Measurements from ENCODE around the gene OST4.
A peak's percentile ranks its signal among the peaks of the same experiment; 100 is the strongest.

OST4 gene

GRCh38 chr2:27073782-27074181, 2.3 kb upstream of the OST4 start:
- H2AK5ac ChIP-seq (ENCODE audit: low read length) = peak overlapping the region; percentile 58
- H3K4me3 ChIP-seq (ENCODE audit: low read length) = no peak overlapping the region
- H3K36me3 ChIP-seq (ENCODE audit: control insufficient read depth, insufficient read depth, low read length) = peaks cover 2% of the 10 kb centered on the region
- no peak overlapping the region for H3K18ac ChIP-seq (ENCODE audit: low read length)
- H3K27ac ChIP-seq (ENCODE audit: low read depth, low read length) = no peak overlapping the region
- no peak overlapping the region for H4K5ac ChIP-seq (ENCODE audit: low read length)
- no peak for DNase-seq
- no peak overlapping the region for H2BK15ac ChIP-seq (replicated peaks; ENCODE audit: low read depth)
- peaks cover 17% of the 10 kb centered on the region for H3K79me2 ChIP-seq (ENCODE audit: control insufficient read depth, insufficient read depth, low read length)
- peaks cover 21% of the 10 kb centered on the region for H3K79me1 ChIP-seq (ENCODE audit: low read length)
- H3K27me3 ChIP-seq (ENCODE audit: insufficient read depth, low read length, poor library complexity) = no peaks in the 10 kb centered on the region
- no peak overlapping the region for H3K23ac ChIP-seq (ENCODE audit: low read length)
- peaks cover 2% of the 10 kb centered on the region for H3K4me1 ChIP-seq (ENCODE audit: control insufficient read depth, low read depth, low read length)
- H3K9ac ChIP-seq (ENCODE audit: low read length) = no peak overlapping the region
- no peak overlapping the region for H4K8ac ChIP-seq (ENCODE audit: low read depth, low read length)
- no CpG with 5 or more reads among the region's 2 CpGs for WGBS (ENCODE audit: extremely low coverage, insufficient coverage, low lambda C conversion rate)
- H3K4me2 ChIP-seq (ENCODE audit: low read length) = no peak overlapping the region
- no peak overlapping the region for H3K4ac ChIP-seq (ENCODE audit: low read depth, low read length)
- H2BK120ac ChIP-seq (ENCODE audit: low read depth, low read length) = no peak overlapping the region
- H3K56ac ChIP-seq (ENCODE audit: low read length) = peak overlapping the region; percentile 25
- no peak overlapping the region for H2BK5ac ChIP-seq (ENCODE audit: low read length)

- peaks cover 4% of the 10 kb centered on the region for H3K36me3 ChIP-seq (ENCODE audit: control insufficient read depth, insufficient read depth, low read length)
- H4K5ac ChIP-seq (ENCODE audit: low read length) = no peak overlapping the region
- H3K79me1 ChIP-seq (ENCODE audit: low read length) = peaks cover 24% of the 10 kb centered on the region
- no peak overlapping the region for H4K8ac ChIP-seq (ENCODE audit: low read depth, low read length)
- H3K56ac ChIP-seq (ENCODE audit: low read length) = peak overlapping the region; percentile 98
- DNase-seq = no peak
- H3K27ac ChIP-seq (ENCODE audit: low read depth, low read length) = peak overlapping the region; percentile 92
- peak overlapping the region; percentile 88 for H3K9ac ChIP-seq (ENCODE audit: low read length)
- H3K18ac ChIP-seq (ENCODE audit: low read length) = peak overlapping the region; percentile 41
- H3K4me3 ChIP-seq (ENCODE audit: low read length) = no peak overlapping the region
- no peak overlapping the region for H2BK120ac ChIP-seq (ENCODE audit: low read depth, low read length)
- no peak overlapping the region for H2AK5ac ChIP-seq (ENCODE audit: low read length)
- H3K4me2 ChIP-seq (ENCODE audit: low read length) = no peak overlapping the region
- no CpG with 5 or more reads among the region's 5 CpGs for WGBS (ENCODE audit: extremely low coverage, insufficient coverage, low lambda C conversion rate)
- H3K4ac ChIP-seq (ENCODE audit: low read depth, low read length) = no peak overlapping the region
- H3K79me2 ChIP-seq (ENCODE audit: control insufficient read depth, insufficient read depth, low read length) = peaks cover 17% of the 10 kb centered on the region
- H3K27me3 ChIP-seq (ENCODE audit: insufficient read depth, low read length, poor library complexity) = no peaks in the 10 kb centered on the region
- no peak overlapping the region for H2BK15ac ChIP-seq (replicated peaks; ENCODE audit: low read depth)
- H2BK5ac ChIP-seq (ENCODE audit: low read length) = no peak overlapping the region
- peaks cover 2% of the 10 kb centered on the region for H3K4me1 ChIP-seq (ENCODE audit: control insufficient read depth, low read depth, low read length)
- no peak overlapping the region for H3K23ac ChIP-seq (ENCODE audit: low read length)
These were observed 1.5 kb upstream of the OST4 start for GRCh38 chr2:27072920-27073319.

GRCh38 chr2:27071990-27072830, 756 bp upstream of the OST4 start:
- Histone ChIP-seq H3K4me3 (ENCODE audit: low read length) (peak overlapping the region; percentile 71), H2BK5ac (ENCODE audit: low read length) (peak overlapping the region; percentile 87), H3K79me2 (ENCODE audit: control insufficient read depth, insufficient read depth, low read length) (peaks cover 17% of the 10 kb centered on the region), H4K8ac (ENCODE audit: low read depth, low read length) (peak overlapping the region; percentile 78), H3K27ac (ENCODE audit: low read depth, low read length) (peak overlapping the region; percentile 92), H3K79me1 (ENCODE audit: low read length) (peaks cover 24% of the 10 kb centered on the region), H3K4ac (ENCODE audit: low read depth, low read length) (peak overlapping the region; percentile 56), H2AK5ac (ENCODE audit: low read length) (no peak overlapping the region), H2BK120ac (ENCODE audit: low read depth, low read length) (peak overlapping the region; percentile 3), H3K4me1 (ENCODE audit: control insufficient read depth, low read depth, low read length) (peaks cover 2% of the 10 kb centered on the region), H3K9ac (ENCODE audit: low read length) (peak overlapping the region; percentile 88), H3K27me3 (ENCODE audit: insufficient read depth, low read length, poor library complexity) (no peaks in the 10 kb centered on the region), H3K36me3 (ENCODE audit: control insufficient read depth, insufficient read depth, low read length) (peaks cover 4% of the 10 kb centered on the region), H3K56ac (ENCODE audit: low read length) (peak overlapping the region; percentile 98), H4K5ac (ENCODE audit: low read length) (no peak overlapping the region), H2BK15ac (replicated peaks; ENCODE audit: low read depth) (no peak overlapping the region), H3K18ac (ENCODE audit: low read length) (peak overlapping the region; percentile 41), H3K23ac (ENCODE audit: low read length) (peak overlapping the region; percentile 100), H3K4me2 (ENCODE audit: low read length) (peak overlapping the region; percentile 92)
- no CpG with 5 or more reads among the region's 34 CpGs for WGBS (ENCODE audit: extremely low coverage, insufficient coverage, low lambda C conversion rate)
- DNase-seq = peak; percentile 74

DNA sequence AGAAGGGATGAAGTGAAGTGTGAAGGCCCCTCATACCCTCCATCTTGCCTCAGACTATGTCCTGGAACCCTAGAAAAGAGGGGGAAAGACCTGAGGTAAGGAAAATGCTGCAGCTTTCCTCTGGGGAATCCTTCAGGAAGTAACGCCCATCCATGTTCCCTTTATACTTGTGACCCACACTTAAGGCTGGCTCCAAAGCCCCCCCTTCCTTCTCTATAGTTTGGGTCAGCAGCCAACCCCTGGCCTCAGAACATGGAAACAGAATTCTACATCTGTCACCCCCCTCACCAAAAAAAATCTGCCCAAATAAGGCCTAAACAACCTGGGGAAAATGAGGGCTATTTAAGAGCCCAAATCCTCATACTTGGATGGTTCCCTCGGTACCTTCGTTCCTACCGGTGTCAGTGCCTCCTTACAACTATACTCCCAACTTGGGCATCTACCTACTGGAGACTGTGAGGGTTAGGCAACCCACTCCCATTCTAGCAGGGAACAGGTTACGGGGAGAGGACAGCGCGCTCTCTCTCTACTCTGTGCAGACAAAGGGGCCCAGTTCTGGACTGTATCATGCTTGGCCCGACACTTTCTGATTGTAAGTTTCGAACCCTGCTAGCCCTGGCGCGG, 689 bp downstream of the OST4 start:
- Histone ChIP-seq H3K18ac (ENCODE audit: low read length) (peak overlapping the region; percentile 77), H3K4me3 (ENCODE audit: low read length) (peak overlapping the region; percentile 96), H2AK5ac (ENCODE audit: low read length) (peak overlapping the region; percentile 64), H3K79me1 (ENCODE audit: low read length) (peaks cover 24% of the 10 kb centered on the region), H2BK5ac (ENCODE audit: low read length) (peak overlapping the region; percentile 17), H3K79me2 (ENCODE audit: control insufficient read depth, insufficient read depth, low read length) (peaks cover 17% of the 10 kb centered on the region), H3K4me2 (ENCODE audit: low read length) (peak overlapping the region; percentile 97), H4K5ac (ENCODE audit: low read length) (no peak overlapping the region), H2BK15ac (replicated peaks; ENCODE audit: low read depth) (no peak overlapping the region), H3K36me3 (ENCODE audit: control insufficient read depth, insufficient read depth, low read length) (peaks cover 4% of the 10 kb centered on the region), H3K9ac (ENCODE audit: low read length) (peak overlapping the region; percentile 88), H3K23ac (ENCODE audit: low read length) (peak overlapping the region; percentile 90), H4K8ac (ENCODE audit: low read depth, low read length) (no peak overlapping the region), H3K27me3 (ENCODE audit: insufficient read depth, low read length, poor library complexity) (no peaks in the 10 kb centered on the region), H3K4ac (ENCODE audit: low read depth, low read length) (peak overlapping the region; percentile 86), H2BK120ac (ENCODE audit: low read depth, low read length) (no peak overlapping the region), H3K56ac (ENCODE audit: low read length) (peak overlapping the region; percentile 95), H3K4me1 (ENCODE audit: control insufficient read depth, low read depth, low read length) (peaks cover 2% of the 10 kb centered on the region), H3K27ac (ENCODE audit: low read depth, low read length) (no peak overlapping the region)
- no CpG with 5 or more reads among the region's 11 CpGs for WGBS (ENCODE audit: extremely low coverage, insufficient coverage, low lambda C conversion rate)
- DNase-seq = no peak

- no peak overlapping the region for H2AK5ac ChIP-seq (ENCODE audit: low read length)
- no peak for DNase-seq
- H4K8ac ChIP-seq (ENCODE audit: low read depth, low read length) = no peak overlapping the region
- H3K18ac ChIP-seq (ENCODE audit: low read length) = no peak overlapping the region
- no peak overlapping the region for H2BK15ac ChIP-seq (replicated peaks; ENCODE audit: low read depth)
- no peak overlapping the region for H2BK5ac ChIP-seq (ENCODE audit: low read length)
- H3K36me3 ChIP-seq (ENCODE audit: control insufficient read depth, insufficient read depth, low read length) = peaks cover 4% of the 10 kb centered on the region
- H3K23ac ChIP-seq (ENCODE audit: low read length) = no peak overlapping the region
- peaks cover 24% of the 10 kb centered on the region for H3K79me1 ChIP-seq (ENCODE audit: low read length)
- H3K4me1 ChIP-seq (ENCODE audit: control insufficient read depth, low read depth, low read length) = peaks cover 2% of the 10 kb centered on the region
- H3K4me2 ChIP-seq (ENCODE audit: low read length) = peak overlapping the region; percentile 97
- no peaks in the 10 kb centered on the region for H3K27me3 ChIP-seq (ENCODE audit: insufficient read depth, low read length, poor library complexity)
- H3K4ac ChIP-seq (ENCODE audit: low read depth, low read length) = no peak overlapping the region
- no peak overlapping the region for H2BK120ac ChIP-seq (ENCODE audit: low read depth, low read length)
- no peak overlapping the region for H4K5ac ChIP-seq (ENCODE audit: low read length)
- peak overlapping the region; percentile 88 for H3K9ac ChIP-seq (ENCODE audit: low read length)
- peaks cover 17% of the 10 kb centered on the region for H3K79me2 ChIP-seq (ENCODE audit: control insufficient read depth, insufficient read depth, low read length)
- no CpG with 5 or more reads among the region's 8 CpGs for WGBS (ENCODE audit: extremely low coverage, insufficient coverage, low lambda C conversion rate)
- no peak overlapping the region for H3K4me3 ChIP-seq (ENCODE audit: low read length)
- H3K27ac ChIP-seq (ENCODE audit: low read depth, low read length) = no peak overlapping the region
- peak overlapping the region; percentile 95 for H3K56ac ChIP-seq (ENCODE audit: low read length)
These were observed 1.4 kb downstream of the OST4 start for GRCh38 chr2:27069961-27070618.
